IPS-NIHi7 (cell line): ENCODE measurements around the gene SLC24A3.

Experiments
- DNase-seq: peaks from one replicate; pipeline ENCODE4 v3.0.0; 2012; ENCODE audit warnings: mixed read lengths; ENCODE audit errors: extremely low spot score

The SLC24A3 gene

GRCh38 chr20:19302714-19303113 lies 90.3 kb downstream of the SLC24A3 start:
- DNase-seq = no peak

- no peak for DNase-seq
Measured at GRCh38 chr20:19304389-19304788, 91.9 kb downstream of the SLC24A3 start.

GRCh38 chr20:19304886-19305415 lies 92.5 kb downstream of the SLC24A3 start:
- DNase-seq = no peak

- DNase-seq = no peak
Measured at GRCh38 chr20:19308146-19308545, 95.7 kb downstream of the SLC24A3 start.

- no peak for DNase-seq
Measured at GRCh38 chr20:19310541-19310940, 98.1 kb downstream of the SLC24A3 start.

- DNase-seq = no peak
Measured at GRCh38 chr20:19313342-19314069, 101.1 kb downstream of the SLC24A3 start.

- no peak for DNase-seq
Measured at GRCh38 chr20:19314621-19315020, 102.2 kb downstream of the SLC24A3 start.

- no peak for DNase-seq
Measured at GRCh38 chr20:19317237-19318069, 105.0 kb downstream of the SLC24A3 start.

GRCh38 chr20:19318610-19319009 lies 106.2 kb downstream of the SLC24A3 start:
- no peak for DNase-seq

- no peak for DNase-seq
Measured at GRCh38 chr20:19320005-19320404, 107.6 kb downstream of the SLC24A3 start.

- no peak for DNase-seq
Measured at GRCh38 chr20:19321176-19321575, 108.7 kb downstream of the SLC24A3 start.

- DNase-seq = no peak
Measured at GRCh38 chr20:19322061-19322985, 109.9 kb downstream of the SLC24A3 start.

GRCh38 chr20:19327401-19327800 lies 115.0 kb downstream of the SLC24A3 start:
- no peak for DNase-seq

GRCh38 chr20:19328676-19329075 lies 116.2 kb downstream of the SLC24A3 start:
- no peak for DNase-seq

- DNase-seq = no peak
Measured at GRCh38 chr20:19330038-19330437, 117.6 kb downstream of the SLC24A3 start.

GRCh38 chr20:19330731-19331130 lies 118.3 kb downstream of the SLC24A3 start:
- no peak for DNase-seq

GRCh38 chr20:19333563-19333962 lies 121.1 kb downstream of the SLC24A3 start:
- DNase-seq = no peak

- no peak for DNase-seq
Measured at GRCh38 chr20:19335341-19335740, 122.9 kb downstream of the SLC24A3 start.

- DNase-seq = no peak
Measured at GRCh38 chr20:19335916-19336315, 123.5 kb downstream of the SLC24A3 start.

- DNase-seq = no peak
Measured at GRCh38 chr20:19336631-19337030, 124.2 kb downstream of the SLC24A3 start.

GRCh38 chr20:19338380-19338779 lies 125.9 kb downstream of the SLC24A3 start:
- no peak for DNase-seq

- no peak for DNase-seq
Measured at GRCh38 chr20:19338960-19339359, 126.5 kb downstream of the SLC24A3 start.
